AG04450 (cell line): Measurements from ENCODE around the gene SMAGP. TPM values are rescaled to one million over a fixed set of nuclear protein-coding genes. Genes with fewer than 3 reads are reported as not detected.
"Not testable (repeated sequence)": the region's sequence is repeated elsewhere in the genome, so short reads cannot be mapped to it uniquely, and the experiment has no call there.

ENCODE experiments used
- CTCF ChIA-PET: fragments of 300-600, 350-600 bp; formaldehyde crosslinking; extraction: SDS; loops from one replicate; lab custom pipeline; 2022; ENCODE audit warnings: antibody characterized with exemption, inconsistent platforms; lab: Charles Lee
- POLR2A ChIA-PET: fragments of 350-600 bp; formaldehyde crosslinking; extraction: SDS; loops from one replicate; lab custom pipeline; 2021; ENCODE audit warnings: antibody characterized with exemption, inconsistent platforms; lab: Yijun Ruan, JAX
- DNase-seq: peaks from one replicate; pipeline ENCODE4 v3.0.0-alpha.2; 2011; ENCODE audit warnings: low read depth, low spot score
- H3K27ac ChIP-seq: one replicate; pipeline ENCODE4 v1.5.1; 2012; ENCODE audit warnings: low read depth, low read length, control low read depth
- H3K27me3 ChIP-seq: one replicate; pipeline ENCODE4 v1.6.0; 2012; ENCODE audit warnings: low read length; ENCODE audit not compliant: control insufficient read depth, insufficient read depth
- H3K4me3 ChIP-seq: 2 replicates; pipeline ENCODE4 v1.5.1; 2011; ENCODE audit warnings: mild to moderate bottlenecking, low read depth, low read length, control low read depth
- H3K9me3 ChIP-seq: 2 replicates; pipeline ENCODE4 v1.5.1; 2012; ENCODE audit warnings: low read length; ENCODE audit not compliant: control insufficient read depth, insufficient read depth
- CTCF ChIP-seq: IDR thresholded peaks from 2 replicates; pipeline ENCODE4 v1.5.1; 2011; ENCODE audit warnings: low read depth, low read length, control low read depth, inconsistent platforms
- polyA minus RNA-seq: library from RNA; depleted of rRNA, polyadenylated mRNA; stranded (reverse); fragments of >200 nt; gene quantifications from 2 replicates; pipeline ENCODE4 v1.2.3, GENCODE V29; 2011; rRNA and poly(A)+ RNA removed
- polyA plus RNA-seq: library from polyadenylated mRNA; depleted of rRNA; stranded (reverse); fragments of >200 nt; gene quantifications from 2 replicates; pipeline ENCODE4 v1.2.3, GENCODE V29; 2011; rRNA removed

The SMAGP gene
- 31.4 and 38.2 TPM in 2 replicates for polyA plus RNA-seq
- 20.4 and 28.5 TPM in 2 replicates for polyA minus RNA-seq

- H3K27me3 ChIP-seq, result no peaks in the 10 kb centered on the region
- H3K27ac ChIP-seq, result peak within 1 kb of the TSS; percentile 75
- DNase-seq, result no peak
- 0 out of 2 replicates have a peak, but pooled peaks have one; percentile 6 for TF ChIP-seq CTCF
- ChIA-PET POLR2A (interaction anchor here (0.7 to 1.5 kb wide), 5 partner anchors 32 to 223 kb away, joined by 3 to 8 read pairs (median 4); partner anchors contain the start of genes CSRNP2, DAZAP2 and POU6F1), CTCF (interaction anchor here (0.5 to 2.1 kb wide), 3 partner anchors 70 to 445 kb away, joined by 3 to 11 read pairs (median 8); no protein-coding TSS in a partner anchor)
- H3K4me3 ChIP-seq, result peak within 1 kb of the TSS; percentile 73
- no peaks in the 10 kb centered on the region for H3K9me3 ChIP-seq
Measured at GRCh38 chr12:51270067-51270950, at the start of gene SMAGP. TSS of gene SMAGP (minus strand) at chr12:51270415. CDS start at chr12:51269278, 1,137 bp downstream.

DNA sequence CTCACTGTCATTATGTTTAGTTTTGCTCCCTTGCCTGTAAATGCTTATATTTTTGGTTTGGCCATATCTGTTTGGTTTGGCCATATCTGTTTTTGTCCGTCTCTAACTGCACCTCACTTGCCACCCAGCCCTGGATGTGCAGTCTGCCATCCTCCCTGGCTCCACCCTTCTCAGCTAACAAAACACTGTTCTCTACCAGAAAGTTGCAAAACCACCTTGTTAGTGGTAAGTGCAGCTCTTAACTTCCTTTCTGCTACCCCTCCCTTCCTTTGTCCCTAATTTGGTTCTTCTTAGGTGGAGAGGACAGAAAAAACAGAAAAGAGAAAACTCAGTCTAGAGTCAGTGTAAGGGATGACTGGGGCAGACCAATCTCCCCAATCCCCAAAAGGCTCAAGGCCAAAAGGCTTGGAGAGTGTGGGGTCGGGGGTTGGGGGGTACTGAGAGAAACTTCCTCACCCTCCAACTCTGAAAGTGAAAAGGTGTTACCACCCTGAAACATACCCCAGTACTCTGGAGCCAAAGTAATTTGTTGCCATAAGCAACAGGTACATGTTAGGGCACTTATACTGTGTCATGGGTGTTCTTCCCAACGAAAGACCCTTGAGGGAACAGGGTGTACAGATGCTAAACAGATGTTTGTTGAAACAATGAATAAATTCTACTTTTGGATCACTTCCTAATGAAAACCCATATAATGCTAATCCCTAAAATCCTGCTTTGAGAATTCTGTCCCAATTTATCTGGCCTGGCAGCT is 48.8 kb upstream of the SMAGP start:
- ChIA-PET CTCF (interaction anchor here (2.0 kb wide), 1 partner anchor 22 kb away, joined by 6 read pairs; no protein-coding TSS in a partner anchor), POLR2A (no interaction called here)
- Histone ChIP-seq H3K27ac (no peak overlapping the region), H3K27me3 (no peaks in the 10 kb centered on the region), H3K9me3 (no peaks in the 10 kb centered on the region), H3K4me3 (no peak overlapping the region)
- no peak for TF ChIP-seq CTCF
- no peak for DNase-seq

DNA sequence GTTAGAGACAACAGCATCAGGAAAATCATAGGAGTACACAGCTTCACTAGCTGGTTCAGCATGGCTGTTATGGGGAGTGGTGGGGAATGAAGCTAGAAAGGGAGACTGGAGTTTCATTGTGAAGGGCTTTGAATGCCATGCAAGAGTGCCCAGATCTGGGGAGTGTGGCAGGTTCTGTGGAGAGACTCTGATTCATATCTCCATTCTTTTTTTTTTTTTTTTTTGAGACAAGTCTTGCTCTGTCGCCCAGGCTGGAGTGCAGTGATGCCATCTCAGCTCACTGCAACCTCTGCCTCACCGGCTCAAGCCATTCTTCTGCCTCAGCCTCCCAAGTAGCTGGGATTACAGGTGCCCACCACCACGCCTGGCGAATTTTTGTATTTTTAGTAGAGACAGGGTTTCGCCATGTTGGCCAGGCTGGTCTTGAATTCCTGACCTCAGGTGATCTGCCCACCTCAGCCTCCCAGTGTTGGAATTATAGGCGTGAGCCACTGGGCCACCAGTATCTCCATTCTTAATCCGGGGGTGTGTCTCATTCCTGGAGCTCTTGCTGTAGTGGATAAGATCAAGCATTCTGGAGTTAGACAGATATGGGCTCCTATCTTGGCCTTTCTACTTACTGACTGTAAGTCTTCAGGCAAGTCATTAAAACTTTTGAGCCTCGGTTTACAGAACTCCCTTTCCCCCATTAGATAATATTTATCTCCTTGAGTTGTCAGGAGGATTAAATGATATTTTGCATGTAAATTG is 48.0 kb upstream of the SMAGP start:
- ChIA-PET CTCF (interaction anchor here (0.6 to 2.0 kb wide), 2 partner anchors 11 to 23 kb away, joined by 4 to 6 read pairs; no protein-coding TSS in a partner anchor), POLR2A (interaction anchor here (0.6 kb wide), 1 partner anchor 32 kb away, joined by 5 read pairs; no protein-coding TSS in a partner anchor)
- H3K9me3 ChIP-seq, H3K27ac ChIP-seq, H3K4me3 ChIP-seq, DNase-seq, H3K27me3 ChIP-seq: not testable (repeated sequence)

- POLR2A ChIA-PET, result interaction anchor here (0.7 to 0.8 kb wide), 2 partner anchors 111 to 884 kb away, joined by 3 to 5 read pairs; no protein-coding TSS in a partner anchor
- TF ChIP-seq CTCF, result no peak
- H3K27me3 ChIP-seq, result no peaks in the 10 kb centered on the region
- no peak overlapping the region for H3K4me3 ChIP-seq
- no peaks in the 10 kb centered on the region for H3K9me3 ChIP-seq
- H3K27ac ChIP-seq, result no peak overlapping the region
- no peak for DNase-seq
- CTCF ChIA-PET, result interaction anchor here (0.9 kb wide), 1 partner anchor 140 kb away, joined by 3 read pairs; no protein-coding TSS in a partner anchor
Measured at GRCh38 chr12:51311389-51311788, 41.2 kb upstream of the SMAGP start.
